Measurements from ENCODE around the gene CREBZF.

DNA sequence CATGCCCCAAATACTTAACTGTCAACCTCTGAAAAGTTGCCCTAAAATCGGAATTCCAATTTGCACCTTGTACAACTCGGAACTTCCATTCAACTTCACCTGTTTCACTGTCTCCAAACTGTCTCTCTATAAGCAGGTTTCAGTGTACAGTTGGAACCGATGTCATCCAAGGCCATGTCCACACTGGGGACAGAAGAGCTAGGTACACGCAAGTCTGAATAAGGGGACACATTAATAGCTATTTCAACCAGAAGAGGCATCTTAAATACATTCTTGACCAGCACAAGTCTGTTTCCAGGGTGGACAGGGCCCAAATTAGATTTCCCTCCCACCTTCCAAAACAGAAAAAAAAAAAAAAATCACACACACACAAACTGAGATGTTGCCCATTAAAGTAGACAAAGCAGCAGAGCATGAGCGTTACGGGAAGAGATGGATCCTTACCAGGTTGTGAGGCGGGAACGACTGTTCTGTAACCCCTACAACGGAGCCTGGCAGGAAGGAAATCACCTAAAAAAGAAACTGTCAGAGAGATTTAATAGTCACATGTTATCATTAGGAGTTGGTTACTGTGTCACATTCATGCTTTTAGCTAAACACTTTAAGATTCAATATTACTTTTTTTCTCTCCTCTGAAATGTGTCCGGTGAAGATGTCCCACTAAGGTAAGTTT, 1.7 kb downstream of the CREBZF start:
- TF ChIP-seq CTCF (IDR thresholded peaks at IDR 0.05) (no peak), EZH2 (IDR thresholded peaks at IDR 0.05) (no peak)

Data from neural progenitor cell (in vitro differentiated cells).